Fibroblast of lung (primary cell): Measurements from ENCODE around the gene SLC4A2.

ENCODE experiments used
- EZH2 ChIP-seq: IDR thresholded peaks from 2 replicates; pipeline ENCODE4 v1.5.1; 2012; ENCODE audit warnings: low read length, control low read depth, mild to moderate bottlenecking; ENCODE audit errors: missing control alignments
- TF ChIP-seq, protein P1 (sequence below), 2 donors: IDR thresholded peaks in 1 of 2; conservative IDR thresholded peaks in 1 of 2; 1 replicate in 1 of 2; 2 replicates in 1 of 2; pipeline ENCODE4 v1.5.1; 2011 to 2012; ENCODE audit warnings: low read length in 2 of 2, control low read depth in 1 of 2, inconsistent platforms in 1 of 2, low read depth in 1 of 2, mild to moderate bottlenecking in 1 of 2

DNA sequence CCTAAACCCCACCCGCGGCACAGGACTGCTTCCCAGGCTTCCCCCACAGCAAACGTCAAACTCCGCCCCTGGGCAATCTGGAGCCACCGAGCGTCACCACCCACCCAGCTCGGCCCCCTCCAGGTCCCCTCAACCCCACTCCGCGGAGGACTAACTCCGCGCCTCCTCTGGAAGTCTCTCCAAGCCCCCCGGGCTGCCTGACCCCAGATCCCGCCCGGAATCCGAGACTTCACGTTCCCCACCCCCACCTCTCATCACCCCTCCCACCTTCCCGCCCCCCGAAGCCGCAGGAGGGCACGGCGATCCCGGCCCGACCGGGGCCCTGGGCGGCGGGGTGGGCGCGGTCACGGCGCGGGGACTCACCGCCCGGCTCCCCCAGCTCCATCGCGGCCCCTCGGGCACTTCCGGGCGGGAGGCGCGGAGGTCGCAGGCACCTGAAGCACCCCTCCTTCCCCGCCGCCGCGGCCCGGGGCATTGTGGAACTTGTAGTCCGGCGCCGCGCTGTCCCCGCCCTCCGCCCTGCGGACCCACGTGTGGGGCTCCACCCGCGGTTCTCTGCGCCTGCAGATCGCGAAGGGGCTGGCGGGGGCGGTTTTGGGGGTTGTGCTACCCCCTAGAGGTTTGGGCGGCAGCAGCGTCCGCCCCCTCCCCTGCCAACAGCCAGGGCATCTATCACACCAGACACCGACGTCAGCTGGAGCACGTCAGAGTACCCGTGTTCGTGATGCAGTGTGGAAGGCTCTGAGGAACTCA lies 23.9 kb downstream of the SLC4A2 start, which contains the start of gene TMUB1:
- TF ChIP-seq, protein P1, sequence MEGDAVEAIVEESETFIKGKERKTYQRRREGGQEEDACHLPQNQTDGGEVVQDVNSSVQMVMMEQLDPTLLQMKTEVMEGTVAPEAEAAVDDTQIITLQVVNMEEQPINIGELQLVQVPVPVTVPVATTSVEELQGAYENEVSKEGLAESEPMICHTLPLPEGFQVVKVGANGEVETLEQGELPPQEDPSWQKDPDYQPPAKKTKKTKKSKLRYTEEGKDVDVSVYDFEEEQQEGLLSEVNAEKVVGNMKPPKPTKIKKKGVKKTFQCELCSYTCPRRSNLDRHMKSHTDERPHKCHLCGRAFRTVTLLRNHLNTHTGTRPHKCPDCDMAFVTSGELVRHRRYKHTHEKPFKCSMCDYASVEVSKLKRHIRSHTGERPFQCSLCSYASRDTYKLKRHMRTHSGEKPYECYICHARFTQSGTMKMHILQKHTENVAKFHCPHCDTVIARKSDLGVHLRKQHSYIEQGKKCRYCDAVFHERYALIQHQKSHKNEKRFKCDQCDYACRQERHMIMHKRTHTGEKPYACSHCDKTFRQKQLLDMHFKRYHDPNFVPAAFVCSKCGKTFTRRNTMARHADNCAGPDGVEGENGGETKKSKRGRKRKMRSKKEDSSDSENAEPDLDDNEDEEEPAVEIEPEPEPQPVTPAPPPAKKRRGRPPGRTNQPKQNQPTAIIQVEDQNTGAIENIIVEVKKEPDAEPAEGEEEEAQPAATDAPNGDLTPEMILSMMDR (conservative IDR thresholded peaks at IDR 0.05 in 1 of 2, IDR thresholded peaks at IDR 0.05 in 1 of 2; ENCODE audit: low read depth in 1 of 2, low read length in 2 of 2) = no peak
- TF ChIP-seq EZH2 = no peak
